ENCODE measurements around the gene SNX7. TPM values are rescaled to one million over a fixed set of nuclear protein-coding genes. Genes with fewer than 3 reads are reported as not detected.

The SNX7 gene
- total and polyA plus RNA-seq, 2 donors (not counting 3 experiments of a cell fraction or from before 2014, with no cell fraction given) = 22.4 to 37.9 TPM

- no peak overlapping the region for H3K9ac ChIP-seq (replicated peaks; ENCODE audit: extremely low read depth, insufficient read depth, low read length)
- DNase-seq (ENCODE audit: low read depth, low spot score) (no peak), FAIRE-seq (no peak)
- intact Hi-C loops (cut with micrococcal nuclease) = no loop called here
- H3K4me3 ChIP-seq (replicated peaks in 1 of 3; ENCODE audit: insufficient read depth in 1 of 3, low read depth in 1 of 3, low read length in 3 of 3) = no peak overlapping the region
- H4K20me1 ChIP-seq (replicated peaks; ENCODE audit: control insufficient read depth, extremely low read depth, insufficient read depth, low read length) = no peaks in the 10 kb centered on the region
- H3K4me2 ChIP-seq (ENCODE audit: insufficient read depth, low read length) = no peak overlapping the region
- H3K4me1 ChIP-seq (ENCODE audit: control insufficient read depth, extremely low read depth, insufficient read depth, low read length) = no peaks in the 10 kb centered on the region
- no peaks in the 10 kb centered on the region for H3K79me2 ChIP-seq (ENCODE audit: control insufficient read depth, insufficient read depth, low read length)
- H3K36me3 ChIP-seq (ENCODE audit: control insufficient read depth in 2 of 2, extremely low read depth in 1 of 2, insufficient read depth in 2 of 2, low read length in 2 of 2) = no peaks in the 10 kb centered on the region
- CTCF ChIA-PET = no interaction called here
- no peak overlapping the region for H2AFZ ChIP-seq (ENCODE audit: low read depth, low read length)
- BruUV-seq (replicated peaks) = no TSS peak
- no peaks in the 10 kb centered on the region for H3K9me3 ChIP-seq (replicated peaks; ENCODE audit: control insufficient read depth, insufficient read depth, low read length)
- H3K9me1 ChIP-seq (replicated peaks; ENCODE audit: control insufficient read depth, extremely low read depth, insufficient read depth, low read length) = no peaks in the 10 kb centered on the region
- no peak overlapping the region for H3K27ac ChIP-seq (ENCODE audit: insufficient read depth, low read depth, low read length)
- POLR2A ChIA-PET = no interaction called here
- H3K27me3 ChIP-seq (ENCODE audit: control insufficient read depth in 2 of 2, insufficient read depth in 2 of 2, low read length in 2 of 2) = no peaks in the 10 kb centered on the region
- TF ChIP-seq GATA2 (IDR thresholded peaks at IDR 0.05; ENCODE audit: insufficient read depth, insufficient read length, low read depth, low read length) = no peak
- no peak for TF ChIP-seq JUN (IDR thresholded peaks at IDR 0.05; ENCODE audit: borderline replicate concordance, insufficient read depth, insufficient read length, low read depth)
- TF ChIP-seq, protein P1, sequence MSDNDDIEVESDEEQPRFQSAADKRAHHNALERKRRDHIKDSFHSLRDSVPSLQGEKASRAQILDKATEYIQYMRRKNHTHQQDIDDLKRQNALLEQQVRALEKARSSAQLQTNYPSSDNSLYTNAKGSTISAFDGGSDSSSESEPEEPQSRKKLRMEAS (IDR thresholded peaks at IDR 0.05; ENCODE audit: insufficient read depth, insufficient read length) = no peak
- TF ChIP-seq FOS (IDR thresholded peaks at IDR 0.05; ENCODE audit: borderline replicate concordance, insufficient read depth, low read length) = no peak
- no peak for TF ChIP-seq EZH2 (IDR thresholded peaks at IDR 0.05; ENCODE audit: borderline replicate concordance, low read depth, low read length, severe bottlenecking)
- TF ChIP-seq POLR2A (IDR thresholded peaks at IDR 0.05; ENCODE audit: low read depth, low read length) = no peak
- TF ChIP-seq POLR2AphosphoS5 (IDR thresholded peaks at IDR 0.05; ENCODE audit: insufficient read depth, low read depth, low read length) = no peak
- TF ChIP-seq MYC (IDR thresholded peaks at IDR 0.05; ENCODE audit: low read depth, low read length) = no peak
- no peak for TF ChIP-seq CTCF (IDR thresholded peaks at IDR 0.05; ENCODE audit: extremely low read depth in 1 of 2, insufficient read depth in 1 of 2, low read depth in 1 of 2, low read length in 2 of 2)
- dilution Hi-C loops (cut with MboI; ENCODE audit: extremely low pct_ligation_motif_present, low sequenced_read_pairs) = no loop called here
Measured at GRCh38 chr1:98735756-98736155, 74.2 kb downstream of the SNX7 start.
